Mucosa of rectum (tissue), 2 donors: Measurements from ENCODE around the gene TNFRSF1B.

Experiments used
- H3K27ac ChIP-seq, 2 donors: one replicate each; pipeline ENCODE4 v1.7.0; 2013; ENCODE audit warnings: inconsistent platforms in 2 of 2, low read depth in 2 of 2, low read length in 2 of 2
- H3K27me3 ChIP-seq, 2 donors: one replicate each; pipeline ENCODE4 v1.7.0; 2013; ENCODE audit warnings: low read length in 2 of 2; ENCODE audit not compliant: control insufficient read depth in 2 of 2, insufficient read depth in 2 of 2
- H3K36me3 ChIP-seq, 2 donors: one replicate each; pipeline ENCODE4 v1.7.0; 2013; ENCODE audit warnings: low read length in 2 of 2; ENCODE audit not compliant: control insufficient read depth in 2 of 2, insufficient read depth in 2 of 2
- H3K4me1 ChIP-seq, 2 donors: one replicate each; pipeline ENCODE4 v1.7.0; 2013; ENCODE audit warnings: low read length in 2 of 2, mild to moderate bottlenecking in 1 of 2; ENCODE audit not compliant: control insufficient read depth in 2 of 2, insufficient read depth in 2 of 2
- H3K4me3 ChIP-seq, 2 donors: one replicate each; pipeline ENCODE4 v1.7.0; 2013; ENCODE audit warnings: low read length in 2 of 2
- H3K9ac ChIP-seq, 2 donors: one replicate each; pipeline ENCODE4 v1.7.0; 2013; ENCODE audit warnings: low read length in 2 of 2, low read depth in 1 of 2, mild to moderate bottlenecking in 1 of 2
- H3K9me3 ChIP-seq, 2 donors: one replicate each; pipeline ENCODE4 v1.7.0; 2013; ENCODE audit warnings: low read length in 2 of 2; ENCODE audit not compliant: control insufficient read depth in 2 of 2
- donor health status: healthy.
- donor health status: Normal muscosa, but diverticular disease.

The TNFRSF1B gene

GRCh38 chr1:12244078-12244477, 77.3 kb downstream of the TNFRSF1B start:
- H3K9ac ChIP-seq = no peak overlapping the region
- H3K4me3 ChIP-seq = no peak overlapping the region
- no peaks in the 10 kb centered on the region for H3K27me3 ChIP-seq
- no peaks in the 10 kb centered on the region for H3K4me1 ChIP-seq
- no peak overlapping the region for H3K27ac ChIP-seq
- peaks cover 46 to 48% of the 10 kb centered on the region in 2 donors for H3K36me3 ChIP-seq
- no peaks in the 10 kb centered on the region for H3K9me3 ChIP-seq

DNA sequence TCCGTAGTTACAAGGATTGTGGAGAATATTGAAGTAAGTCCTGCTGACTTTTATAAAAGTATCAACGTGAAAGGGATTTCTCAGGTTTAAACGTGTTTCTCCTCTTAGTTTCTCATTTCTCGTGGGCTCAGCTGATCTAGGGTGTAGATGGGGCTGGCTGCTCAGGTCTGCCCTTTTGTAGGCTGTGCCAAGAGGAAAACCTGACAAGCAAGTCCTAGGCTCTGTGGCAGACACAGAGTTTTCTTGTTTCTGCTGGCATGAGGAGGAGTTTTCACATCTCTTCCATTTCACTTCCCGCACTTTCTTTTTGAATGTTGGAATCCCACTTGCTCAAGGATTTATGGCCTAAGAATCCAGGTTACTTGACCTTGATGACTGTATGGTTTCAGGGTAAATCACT, 77.8 kb downstream of the TNFRSF1B start:
- no peak overlapping the region for H3K27ac ChIP-seq

GRCh38 chr1:12245116-12245515, 78.3 kb downstream of the TNFRSF1B start:
- Histone ChIP-seq H3K36me3 (peaks cover 56 to 59% of the 10 kb centered on the region in 2 donors), H3K4me1 (no peaks in the 10 kb centered on the region), H3K27me3 (no peaks in the 10 kb centered on the region), H3K9me3 (no peaks in the 10 kb centered on the region), H3K27ac (no peak overlapping the region), H3K4me3 (no peak overlapping the region), H3K9ac (no peak overlapping the region)

More for the DNA sequence above, 77.8 kb downstream of the TNFRSF1B start:
- H3K27me3 ChIP-seq = no peaks in the 10 kb centered on the region
- H3K36me3 ChIP-seq = peaks cover 51 to 53% of the 10 kb centered on the region in 2 donors
- no peak overlapping the region for H3K9ac ChIP-seq
- H3K9me3 ChIP-seq = no peaks in the 10 kb centered on the region
- H3K4me3 ChIP-seq = no peak overlapping the region
- no peaks in the 10 kb centered on the region for H3K4me1 ChIP-seq

- Histone ChIP-seq H3K36me3 (peaks cover 62 to 65% of the 10 kb centered on the region in 2 donors), H3K9ac (no peak overlapping the region), H3K4me1 (no peaks in the 10 kb centered on the region), H3K27ac (no peak overlapping the region), H3K4me3 (no peak overlapping the region), H3K9me3 (no peaks in the 10 kb centered on the region), H3K27me3 (no peaks in the 10 kb centered on the region)
Measured at GRCh38 chr1:12245733-12246132, 78.9 kb downstream of the TNFRSF1B start.

DNA sequence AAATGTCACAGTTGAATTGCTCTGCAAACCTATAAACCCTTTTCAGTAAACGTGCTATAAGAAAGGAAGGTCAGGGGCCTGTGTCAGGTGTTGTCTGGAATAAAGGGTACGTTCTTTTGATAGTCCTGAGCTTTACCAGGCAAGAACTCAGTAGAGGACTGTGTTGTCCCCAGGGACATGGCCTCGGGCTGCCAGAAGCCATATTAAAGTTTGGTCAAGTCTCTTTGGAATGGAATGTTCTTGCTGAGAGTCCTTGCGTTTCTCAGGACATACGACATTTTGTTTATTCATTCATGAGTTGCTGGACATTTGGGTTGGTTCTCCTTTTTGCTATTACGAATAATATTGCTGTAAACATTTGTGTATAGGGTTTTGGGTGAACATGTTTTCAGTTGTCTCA, 79.8 kb downstream of the TNFRSF1B start:
- H3K9me3 ChIP-seq = no peaks in the 10 kb centered on the region
- no peaks in the 10 kb centered on the region for H3K4me1 ChIP-seq
- no peak overlapping the region for H3K4me3 ChIP-seq
- H3K36me3 ChIP-seq = peaks cover 69 to 70% of the 10 kb centered on the region in 2 donors
- no peak overlapping the region for H3K9ac ChIP-seq
- H3K27me3 ChIP-seq = no peaks in the 10 kb centered on the region
- no peak overlapping the region for H3K27ac ChIP-seq

- Histone ChIP-seq H3K36me3 (peaks cover 67 to 76% of the 10 kb centered on the region in 2 donors), H3K27me3 (no peaks in the 10 kb centered on the region), H3K4me3 (no peak overlapping the region), H3K27ac (no peak overlapping the region), H3K9me3 (no peaks in the 10 kb centered on the region), H3K4me1 (no peaks in the 10 kb centered on the region), H3K9ac (no peak overlapping the region)
Measured at GRCh38 chr1:12249181-12249580, 82.4 kb downstream of the TNFRSF1B start.

DNA sequence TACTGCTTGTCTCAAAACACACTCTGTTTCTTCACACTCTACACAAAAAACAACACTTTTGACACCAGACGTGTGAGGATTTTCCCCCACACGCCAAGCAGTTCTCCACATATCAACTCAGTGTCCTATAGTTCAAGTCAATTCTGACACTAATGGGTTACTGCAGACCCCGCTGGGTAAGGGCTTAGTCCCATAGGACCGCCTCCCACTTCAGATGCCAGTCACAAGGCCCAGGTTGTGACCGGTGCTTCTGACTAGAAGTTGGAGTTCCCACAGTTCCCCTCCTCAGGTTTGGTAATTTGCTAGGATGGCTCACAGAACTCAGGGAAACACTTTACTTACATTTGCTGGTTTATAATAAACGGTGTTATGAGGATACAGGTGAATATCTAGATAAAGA, 83.0 kb downstream of the TNFRSF1B start:
- Histone ChIP-seq H3K4me1 (no peaks in the 10 kb centered on the region), H3K4me3 (no peak overlapping the region), H3K27me3 (no peaks in the 10 kb centered on the region), H3K9ac (no peak overlapping the region), H3K36me3 (peaks cover 61 to 72% of the 10 kb centered on the region in 2 donors), H3K27ac (no peak overlapping the region), H3K9me3 (no peaks in the 10 kb centered on the region)

- Histone ChIP-seq H3K27me3 (no peaks in the 10 kb centered on the region), H3K27ac (no peak overlapping the region), H3K4me3 (no peak overlapping the region), H3K4me1 (no peaks in the 10 kb centered on the region), H3K36me3 (peaks cover 57 to 63% of the 10 kb centered on the region in 2 donors), H3K9me3 (no peaks in the 10 kb centered on the region), H3K9ac (no peak overlapping the region)
Measured at GRCh38 chr1:12251442-12251841, 84.7 kb downstream of the TNFRSF1B start.

- H3K9me3 ChIP-seq = no peaks in the 10 kb centered on the region
Measured at GRCh38 chr1:12255913-12256312, 89.1 kb downstream of the TNFRSF1B start.

DNA sequence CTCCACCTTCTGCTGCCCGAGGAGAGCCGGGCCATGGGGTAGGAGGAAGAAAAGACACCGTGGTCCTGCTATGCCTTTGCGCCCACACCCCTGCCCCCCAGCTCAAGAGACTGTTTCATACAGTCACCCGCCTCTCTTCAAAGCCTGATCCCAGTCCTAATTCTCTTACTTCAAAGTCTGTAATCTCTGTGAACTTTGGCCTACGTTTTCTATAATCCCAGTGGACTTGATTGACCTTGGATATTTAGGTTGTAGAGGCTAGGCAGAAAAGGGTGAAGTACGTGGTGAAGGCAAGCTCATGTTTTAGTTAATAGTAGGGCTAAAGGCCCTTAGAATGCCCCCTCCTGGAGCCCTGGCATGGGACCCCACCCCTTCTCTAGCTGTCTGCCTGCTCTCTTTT, 91.5 kb downstream of the TNFRSF1B start:
- Histone ChIP-seq H3K4me1 (no peaks in the 10 kb centered on the region), H3K27ac (no peak overlapping the region), H3K9ac (no peak overlapping the region), H3K9me3 (no peaks in the 10 kb centered on the region), H3K4me3 (no peak overlapping the region), H3K36me3 (peaks cover 65 to 75% of the 10 kb centered on the region in 2 donors), H3K27me3 (no peaks in the 10 kb centered on the region)

More at GRCh38 chr1:12255913-12256312, 89.1 kb downstream of the TNFRSF1B start:
- H3K4me1 ChIP-seq = no peaks in the 10 kb centered on the region
- no peak overlapping the region for H3K27ac ChIP-seq
- peaks cover 57 to 73% of the 10 kb centered on the region in 2 donors for H3K36me3 ChIP-seq
- H3K9ac ChIP-seq = no peak overlapping the region
- no peaks in the 10 kb centered on the region for H3K27me3 ChIP-seq
- H3K4me3 ChIP-seq = no peak overlapping the region
